ENCODE results near the gene LRFN4.

DNA sequence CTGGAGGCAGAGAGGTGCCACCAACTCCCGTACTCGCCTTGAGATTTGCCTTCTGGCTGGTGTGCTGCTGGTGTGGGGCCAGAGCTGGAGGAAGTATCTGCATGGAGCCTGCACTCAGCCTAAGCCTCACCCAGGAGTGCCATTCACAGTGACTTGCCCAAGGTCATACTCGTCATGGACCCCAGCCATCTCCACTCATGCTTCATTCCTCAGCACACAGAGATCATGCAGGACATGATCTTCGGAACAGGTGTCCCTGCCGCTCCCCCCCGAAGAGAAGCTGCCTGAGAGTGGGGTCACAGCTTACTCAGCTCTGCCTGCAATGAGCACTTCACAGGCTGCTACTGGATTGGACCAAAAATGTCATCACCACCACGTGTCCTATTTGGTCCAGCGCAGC is 52.3 kb downstream of the LRFN4 start:
- TF ChIP-seq, protein P1, sequence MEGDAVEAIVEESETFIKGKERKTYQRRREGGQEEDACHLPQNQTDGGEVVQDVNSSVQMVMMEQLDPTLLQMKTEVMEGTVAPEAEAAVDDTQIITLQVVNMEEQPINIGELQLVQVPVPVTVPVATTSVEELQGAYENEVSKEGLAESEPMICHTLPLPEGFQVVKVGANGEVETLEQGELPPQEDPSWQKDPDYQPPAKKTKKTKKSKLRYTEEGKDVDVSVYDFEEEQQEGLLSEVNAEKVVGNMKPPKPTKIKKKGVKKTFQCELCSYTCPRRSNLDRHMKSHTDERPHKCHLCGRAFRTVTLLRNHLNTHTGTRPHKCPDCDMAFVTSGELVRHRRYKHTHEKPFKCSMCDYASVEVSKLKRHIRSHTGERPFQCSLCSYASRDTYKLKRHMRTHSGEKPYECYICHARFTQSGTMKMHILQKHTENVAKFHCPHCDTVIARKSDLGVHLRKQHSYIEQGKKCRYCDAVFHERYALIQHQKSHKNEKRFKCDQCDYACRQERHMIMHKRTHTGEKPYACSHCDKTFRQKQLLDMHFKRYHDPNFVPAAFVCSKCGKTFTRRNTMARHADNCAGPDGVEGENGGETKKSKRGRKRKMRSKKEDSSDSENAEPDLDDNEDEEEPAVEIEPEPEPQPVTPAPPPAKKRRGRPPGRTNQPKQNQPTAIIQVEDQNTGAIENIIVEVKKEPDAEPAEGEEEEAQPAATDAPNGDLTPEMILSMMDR (conservative IDR thresholded peaks at IDR 0.05; ENCODE audit: low read length) = no peak
- no peak for TF ChIP-seq EZH2phosphoT487 (IDR thresholded peaks at IDR 0.05; ENCODE audit: borderline replicate concordance, low read depth, low read length)

Data from OCI-LY7 (cell line).